Endothelial cell (in vitro differentiated cells): ENCODE measurements around the gene UGT1A8. TPM values are rescaled to one million over a fixed set of nuclear protein-coding genes. Genes with fewer than 3 reads are reported as not detected.

ENCODE experiments used
- DNase-seq: peaks from one replicate; pipeline ENCODE4 v3.0.0; 2021; ENCODE audit warnings: low spot score
- H3K27ac Mint-ChIP-seq: one replicate; pipeline ENCODE4 v1.8.0; 2021; ENCODE audit warnings: mixed read lengths, inconsistent platforms; ENCODE audit not compliant: unreplicated experiment
- H3K27me3 Mint-ChIP-seq: one replicate; pipeline ENCODE4 v1.8.0; 2021; ENCODE audit warnings: mild to moderate bottlenecking, moderate library complexity, mixed read lengths, inconsistent platforms; ENCODE audit not compliant: unreplicated experiment
- H3K36me3 Mint-ChIP-seq: one replicate; pipeline ENCODE4 v1.8.0; 2021; ENCODE audit warnings: mild to moderate bottlenecking, low read depth, mixed read lengths, inconsistent platforms; ENCODE audit not compliant: unreplicated experiment
- H3K4me1 Mint-ChIP-seq: one replicate; pipeline ENCODE4 v1.8.0; 2021; ENCODE audit warnings: mild to moderate bottlenecking, mixed read lengths, inconsistent platforms; ENCODE audit not compliant: unreplicated experiment
- H3K4me3 Mint-ChIP-seq: one replicate; pipeline ENCODE4 v1.8.0; 2021; ENCODE audit warnings: mild to moderate bottlenecking, mixed read lengths, inconsistent platforms; ENCODE audit not compliant: unreplicated experiment
- H3K9me3 Mint-ChIP-seq: one replicate; pipeline ENCODE4 v1.8.0; 2021; ENCODE audit warnings: mixed read lengths, inconsistent platforms; ENCODE audit not compliant: unreplicated experiment
- CTCF ChIP-seq: fragments of 200-600 bp; sonication (generic); IDR thresholded peaks from one replicate; pipeline ENCODE4 v1.5.0; 2021; ENCODE audit warnings: antibody characterized with exemption; ENCODE audit not compliant: unreplicated experiment
- total RNA-seq: library from RNA; stranded (reverse); fragmentation: NEBNext Ultra II Directional; extraction: Animal tissue kit (Norgen Biotek cat#: 25700); gene quantifications from one replicate; pipeline ENCODE4 v1.2.1, GENCODE V29; 2021; ENCODE audit not compliant: unreplicated experiment

UGT1A8 gene
- total RNA-seq, 1 donor from 2014 or later: not detected

- H3K27ac Mint-ChIP-seq: no peak overlapping the region
- DNase-seq: no peak
- no peak overlapping the region for H3K4me3 Mint-ChIP-seq
- H3K4me1 Mint-ChIP-seq: peaks cover 3% of the 10 kb centered on the region
- no peaks in the 10 kb centered on the region for H3K9me3 Mint-ChIP-seq
- no peaks in the 10 kb centered on the region for H3K36me3 Mint-ChIP-seq
- peaks cover 4% of the 10 kb centered on the region for H3K27me3 Mint-ChIP-seq
- no peak for TF ChIP-seq CTCF
Observed at GRCh38 chr2:233820774-233821105, 203.3 kb downstream of the UGT1A8 start.

- Mint-ChIP-seq H3K27me3 (peaks cover 4% of the 10 kb centered on the region), H3K4me1 (peaks cover 3% of the 10 kb centered on the region), H3K27ac (no peak overlapping the region), H3K9me3 (no peaks in the 10 kb centered on the region), H3K4me3 (no peak overlapping the region), H3K36me3 (no peaks in the 10 kb centered on the region)
- TF ChIP-seq CTCF: no peak
- DNase-seq: no peak
Observed at GRCh38 chr2:233821196-233821595, 203.8 kb downstream of the UGT1A8 start.

GRCh38 chr2:233821709-233822100, 204.3 kb downstream of the UGT1A8 start:
- peaks cover 4% of the 10 kb centered on the region for H3K27me3 Mint-ChIP-seq
- H3K9me3 Mint-ChIP-seq: no peaks in the 10 kb centered on the region
- H3K36me3 Mint-ChIP-seq: no peaks in the 10 kb centered on the region
- TF ChIP-seq CTCF: no peak
- no peak overlapping the region for H3K27ac Mint-ChIP-seq
- no peak for DNase-seq
- H3K4me3 Mint-ChIP-seq: no peak overlapping the region
- peaks cover 3% of the 10 kb centered on the region for H3K4me1 Mint-ChIP-seq

- Mint-ChIP-seq H3K9me3 (no peaks in the 10 kb centered on the region), H3K27me3 (peaks cover 4% of the 10 kb centered on the region), H3K27ac (no peak overlapping the region), H3K4me3 (no peak overlapping the region), H3K4me1 (peaks cover under 1% of the 10 kb centered on the region), H3K36me3 (no peaks in the 10 kb centered on the region)
- DNase-seq: no peak
- TF ChIP-seq CTCF: no peak
Observed at GRCh38 chr2:233822101-233822771, 204.8 kb downstream of the UGT1A8 start.

Other genes with a start within 250 kb of the UGT1A8 start
- 23.6 TPM for gene USP40, start 50.9 kb upstream of the UGT1A8 start, total RNA-seq
- gene UGT1A10, start 18.8 kb downstream of the UGT1A8 start, total RNA-seq: not detected
- gene UGT1A9, start 54.3 kb downstream of the UGT1A8 start, total RNA-seq: not detected
- not detected for gene UGT1A7, start 64.3 kb downstream of the UGT1A8 start, total RNA-seq
- gene UGT1A6, start 75.3 kb downstream of the UGT1A8 start, total RNA-seq: not detected
- not detected for gene UGT1A5, start 95.3 kb downstream of the UGT1A8 start, total RNA-seq
- not detected for gene UGT1A4, start 101.1 kb downstream of the UGT1A8 start, total RNA-seq
- gene UGT1A3, start 111.4 kb downstream of the UGT1A8 start, total RNA-seq: not detected
- gene UGT1A1, start 142.6 kb downstream of the UGT1A8 start, total RNA-seq: not detected
- gene MROH2A, start 160.7 kb downstream of the UGT1A8 start, total RNA-seq: 0.31 TPM
- 11.4 TPM for gene HJURP, start 236.9 kb downstream of the UGT1A8 start, total RNA-seq